ENCODE data around the gene ICOSLG. TPM values are rescaled to one million over a fixed set of nuclear protein-coding genes. Genes with fewer than 3 reads are reported as not detected.
"Not testable (repeated sequence)": the region's sequence is repeated elsewhere in the genome, so short reads cannot be mapped to it uniquely, and the experiment has no call there.

ICOSLG gene
- total RNA-seq, 2 experiments from 2014 or later, result 1.1 to 1.7 TPM

DNA sequence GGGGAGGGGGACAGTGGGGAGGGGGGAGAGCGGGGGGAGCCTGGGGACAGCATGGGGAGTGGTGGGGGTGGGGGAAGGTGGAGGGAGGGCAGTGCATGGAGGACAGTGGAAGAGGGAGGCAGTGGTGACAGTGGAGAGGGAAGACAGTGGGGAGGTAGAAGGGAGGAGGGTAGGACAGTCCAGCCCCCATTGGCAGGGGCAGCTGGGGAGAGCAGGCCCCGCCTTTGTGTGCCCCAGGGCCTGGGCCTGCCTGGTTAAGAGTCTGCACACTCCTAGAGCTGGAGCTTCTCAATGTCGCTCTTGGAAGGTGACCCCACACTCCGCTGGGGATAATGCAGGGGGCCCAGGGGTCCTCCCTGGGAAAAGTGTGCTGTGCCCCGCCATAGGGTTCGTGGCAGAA lies 15.1 kb downstream of the ICOSLG start:
- H3K36me3 Mint-ChIP-seq; CTCF ChIA-PET; H3K9me3 Mint-ChIP-seq (ENCODE audit: low read depth); H3K27ac Mint-ChIP-seq; H3K27me3 Mint-ChIP-seq; DNase-seq; ATAC-seq; H3K4me1 Mint-ChIP-seq; H3K4me3 Mint-ChIP-seq: not testable (repeated sequence)

DNA sequence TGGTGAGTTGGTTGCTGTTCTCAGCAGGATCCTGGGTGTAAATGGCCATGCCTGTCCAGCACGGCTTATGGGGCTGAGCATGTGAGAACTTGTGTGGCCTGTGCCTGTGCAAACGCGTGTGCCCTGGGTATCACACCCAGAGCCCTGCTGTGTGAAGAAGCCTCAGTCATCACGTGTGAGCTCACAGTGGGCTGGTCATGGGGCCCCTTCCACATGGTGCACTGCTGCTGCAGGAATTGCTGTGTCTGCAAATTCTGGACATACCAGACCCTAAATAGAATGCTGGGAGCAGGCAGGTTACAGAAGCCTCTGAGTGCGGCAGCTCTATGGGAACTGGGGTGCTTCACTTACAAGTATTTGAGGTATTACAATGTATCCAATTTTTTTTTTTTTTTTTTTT lies 17.4 kb downstream of the ICOSLG start:
- H3K9me3 Mint-ChIP-seq (ENCODE audit: low read depth); CTCF ChIA-PET; H3K4me3 Mint-ChIP-seq; H3K27ac Mint-ChIP-seq; H3K27me3 Mint-ChIP-seq; ATAC-seq; DNase-seq; H3K4me1 Mint-ChIP-seq; H3K36me3 Mint-ChIP-seq: not testable (repeated sequence)

DNA sequence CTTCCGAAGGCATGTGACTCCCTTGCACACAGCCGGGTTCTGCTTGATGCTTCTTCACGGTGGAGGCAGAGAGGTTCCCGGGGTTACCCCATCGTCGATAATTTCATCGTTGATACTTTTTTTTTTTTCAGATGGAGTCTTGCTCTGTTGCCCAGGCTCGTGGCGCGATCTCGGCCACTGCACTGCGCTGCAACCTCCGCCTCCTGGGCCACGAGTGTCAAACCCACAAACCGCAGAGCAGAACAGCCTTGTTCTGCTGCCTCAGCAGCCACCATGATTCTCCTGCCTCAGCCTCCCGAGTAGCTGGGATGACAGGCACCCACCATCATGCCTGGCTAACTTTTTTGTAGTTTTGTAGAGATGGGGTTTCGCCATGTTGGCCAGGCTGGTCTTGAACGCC lies 20.1 kb downstream of the ICOSLG start:
- H3K9me3 Mint-ChIP-seq (ENCODE audit: low read depth); DNase-seq; H3K4me1 Mint-ChIP-seq; H3K36me3 Mint-ChIP-seq; CTCF ChIA-PET; H3K4me3 Mint-ChIP-seq; H3K27me3 Mint-ChIP-seq; H3K27ac Mint-ChIP-seq: not testable (repeated sequence)
- ATAC-seq, result peak; percentile 64

DNA sequence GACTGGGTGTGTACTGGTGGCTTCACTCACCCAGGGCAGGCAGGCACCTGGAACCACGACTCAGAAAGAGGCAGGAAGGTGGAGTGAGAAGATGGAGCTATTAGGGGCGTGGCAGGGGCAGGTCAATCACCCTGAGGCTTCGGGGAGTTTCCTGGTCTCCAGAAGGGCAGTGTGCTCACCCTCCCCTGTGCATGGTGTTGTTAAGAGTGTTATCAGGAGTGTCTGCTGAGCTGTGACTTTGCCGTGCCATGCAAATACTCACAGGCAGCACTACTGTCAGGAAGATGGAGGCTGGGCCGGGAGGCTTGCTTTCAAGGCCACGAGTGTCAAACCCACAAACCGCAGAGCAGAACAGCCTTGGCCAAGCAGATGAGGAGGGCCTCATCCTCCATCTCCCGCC lies 22.3 kb downstream of the ICOSLG start:
- H3K4me3 Mint-ChIP-seq; H3K36me3 Mint-ChIP-seq; DNase-seq; H3K4me1 Mint-ChIP-seq; H3K9me3 Mint-ChIP-seq (ENCODE audit: low read depth); H3K27ac Mint-ChIP-seq; CTCF ChIA-PET; H3K27me3 Mint-ChIP-seq: not testable (repeated sequence)
- ATAC-seq, result peak; percentile 36

DNA sequence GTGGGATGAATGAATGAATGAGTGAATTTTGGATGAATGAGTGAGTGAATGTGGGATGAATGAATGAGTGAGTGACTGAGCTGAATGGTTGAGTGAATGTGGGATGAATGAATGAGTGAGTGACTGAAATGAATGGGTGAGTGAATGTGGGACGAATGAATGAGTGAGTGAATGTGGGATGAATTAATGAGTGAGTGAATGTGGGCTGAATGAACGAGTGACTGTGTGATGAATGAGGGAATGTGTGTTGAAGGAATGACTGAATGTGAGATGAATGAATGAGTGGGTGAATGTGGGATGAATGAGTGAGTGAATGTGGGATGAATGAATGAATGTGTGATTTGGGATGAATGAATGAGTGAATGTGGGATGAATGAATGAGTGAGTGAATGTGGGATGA lies 28.8 kb downstream of the ICOSLG start:
- not testable (repeated sequence) for ATAC-seq; H3K9me3 Mint-ChIP-seq (ENCODE audit: low read depth); H3K36me3 Mint-ChIP-seq

DNA sequence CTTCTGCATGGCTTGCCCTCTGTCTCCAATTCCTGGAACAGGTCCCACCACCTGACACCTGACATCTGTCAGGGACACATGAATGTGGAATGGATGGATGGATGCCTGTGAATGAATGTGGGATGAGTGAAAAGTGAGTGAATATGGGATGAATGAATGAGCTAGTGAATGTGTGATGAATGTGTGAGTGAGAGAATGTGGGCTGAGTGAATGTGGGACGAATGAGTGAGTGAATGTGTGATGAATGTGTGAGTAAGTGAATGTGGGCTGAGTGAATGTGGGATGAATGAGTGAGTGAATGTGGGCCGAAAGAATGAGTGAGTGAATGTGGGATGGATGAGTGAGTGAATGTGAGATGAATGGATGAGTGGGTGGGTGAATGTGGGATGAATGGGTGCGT lies 29.2 kb downstream of the ICOSLG start:
- H3K27ac Mint-ChIP-seq; H3K36me3 Mint-ChIP-seq; H3K9me3 Mint-ChIP-seq (ENCODE audit: low read depth); CTCF ChIA-PET; H3K4me3 Mint-ChIP-seq; H3K27me3 Mint-ChIP-seq; DNase-seq; H3K4me1 Mint-ChIP-seq; ATAC-seq: not testable (repeated sequence)

More for the DNA sequence above, 28.8 kb downstream of the ICOSLG start:
- DNase-seq, H3K27ac Mint-ChIP-seq, CTCF ChIA-PET, H3K27me3 Mint-ChIP-seq, H3K4me1 Mint-ChIP-seq, H3K4me3 Mint-ChIP-seq: not testable (repeated sequence)

DNA sequence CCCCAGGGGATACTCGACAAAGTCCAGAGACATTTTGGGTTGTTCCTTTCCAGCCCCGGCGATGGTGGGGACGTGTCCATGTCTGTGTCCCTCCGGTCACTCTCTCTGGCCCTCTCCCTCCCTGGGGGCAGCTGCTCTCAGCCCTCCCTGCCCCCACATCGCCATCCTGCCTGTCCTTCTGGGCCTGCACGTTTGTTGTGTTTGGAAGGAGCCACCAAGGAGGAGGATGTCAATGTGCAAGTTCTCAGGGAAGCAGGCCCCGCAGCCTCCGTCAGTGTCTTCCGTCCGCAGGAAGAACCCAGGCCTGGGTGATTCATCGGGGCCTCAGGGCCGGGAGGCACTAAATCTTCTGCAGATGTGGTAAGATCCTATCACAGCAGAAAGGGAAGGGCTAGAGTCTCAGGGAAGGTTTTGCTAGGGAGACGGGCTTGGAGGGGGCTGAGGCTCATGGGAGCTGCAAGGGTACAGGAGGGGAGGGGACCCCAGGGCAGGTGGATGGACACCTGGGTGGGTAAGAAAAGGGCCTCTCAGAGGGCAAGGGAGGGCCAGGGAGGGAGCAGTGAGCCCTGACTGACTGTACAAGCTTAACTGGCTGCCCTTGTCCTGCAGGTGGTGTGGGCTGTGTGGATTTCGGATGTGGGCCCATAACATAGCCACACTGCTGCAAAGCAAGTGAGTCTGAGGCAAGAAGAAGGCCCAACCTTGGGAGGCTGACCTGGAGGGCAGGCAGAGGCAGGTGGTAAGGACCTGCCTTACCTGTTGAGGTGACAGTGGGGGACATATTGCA lies 32.7 kb downstream of the ICOSLG start:
- H3K4me1 Mint-ChIP-seq; H3K27ac Mint-ChIP-seq; H3K9me3 Mint-ChIP-seq (ENCODE audit: low read depth); ATAC-seq; H3K36me3 Mint-ChIP-seq; CTCF ChIA-PET; DNase-seq; H3K4me3 Mint-ChIP-seq; H3K27me3 Mint-ChIP-seq: not testable (repeated sequence)

DNA sequence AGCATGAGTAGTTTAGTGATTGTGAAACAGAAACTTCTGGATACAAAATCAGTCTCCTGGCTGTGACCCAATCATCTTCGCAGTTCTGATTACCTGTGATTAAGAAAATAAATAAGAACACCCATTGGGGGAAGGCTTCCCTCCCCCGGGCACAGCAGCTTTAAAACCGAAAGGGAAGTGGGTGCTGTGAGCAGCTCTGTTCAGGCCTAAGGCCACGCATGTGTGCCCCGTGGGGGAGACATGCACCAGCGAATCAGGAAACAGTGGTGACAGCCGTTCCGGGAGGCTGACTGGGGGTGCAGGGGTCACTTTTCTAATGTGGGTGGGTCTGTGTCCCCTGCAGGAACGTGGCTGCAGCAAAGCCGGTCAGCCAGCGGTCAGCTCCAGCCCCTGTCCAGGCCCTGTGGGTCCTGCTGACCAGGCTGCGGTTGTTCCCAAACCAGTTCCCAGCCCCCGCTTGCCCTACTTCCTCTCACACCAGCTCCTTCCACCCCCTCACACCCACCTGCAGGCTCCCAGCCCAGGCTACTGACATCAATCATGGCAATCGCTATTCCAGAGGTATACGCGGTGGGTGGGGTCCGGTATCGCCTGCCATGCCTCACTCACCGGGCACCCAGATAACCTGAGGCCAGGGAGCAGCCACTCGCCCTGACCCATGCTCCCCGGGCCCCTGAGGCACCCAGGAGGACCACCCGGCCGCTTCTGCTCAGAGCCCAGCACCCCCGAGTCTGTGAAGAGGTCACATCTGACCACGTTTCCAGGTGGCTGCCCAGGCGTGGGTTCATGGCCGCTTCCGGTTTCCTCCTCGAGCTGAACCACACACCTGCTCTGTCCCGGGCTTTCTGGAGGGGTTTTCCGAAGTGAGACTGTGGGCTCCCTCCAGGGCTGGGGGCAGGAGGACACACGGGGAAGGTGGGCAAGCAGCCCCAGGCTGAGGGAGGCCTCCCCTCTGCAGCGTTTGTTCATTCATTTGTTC lies 33.8 kb downstream of the ICOSLG start:
- peak; percentile 87 for ATAC-seq
- CTCF ChIA-PET; H3K9me3 Mint-ChIP-seq (ENCODE audit: low read depth); DNase-seq; H3K4me3 Mint-ChIP-seq; H3K36me3 Mint-ChIP-seq; H3K4me1 Mint-ChIP-seq; H3K27ac Mint-ChIP-seq; H3K27me3 Mint-ChIP-seq: not testable (repeated sequence)

DNA sequence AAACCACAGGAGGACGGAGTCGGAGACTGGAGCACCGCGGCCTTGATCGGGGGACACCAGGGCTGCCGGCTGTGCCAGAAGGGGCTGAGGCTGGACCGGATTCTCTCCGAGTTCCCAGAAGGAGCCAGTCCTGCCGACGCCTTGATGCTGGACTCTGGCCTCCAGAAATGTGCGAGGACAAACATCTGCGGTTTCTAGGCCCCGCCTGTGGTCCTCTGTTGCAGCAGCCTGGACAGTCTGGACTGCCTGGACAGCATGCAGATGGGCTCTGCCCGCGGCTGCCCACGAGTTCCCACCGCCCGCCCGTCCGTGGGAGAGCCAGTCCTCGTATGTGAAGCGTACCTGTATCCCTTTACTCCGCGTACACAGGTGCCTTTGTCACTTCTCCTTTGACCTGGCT lies 34.6 kb downstream of the ICOSLG start:
- H3K27ac Mint-ChIP-seq; CTCF ChIA-PET; H3K9me3 Mint-ChIP-seq (ENCODE audit: low read depth); H3K36me3 Mint-ChIP-seq; H3K4me1 Mint-ChIP-seq; ATAC-seq; H3K4me3 Mint-ChIP-seq; H3K27me3 Mint-ChIP-seq; DNase-seq: not testable (repeated sequence)

DNA sequence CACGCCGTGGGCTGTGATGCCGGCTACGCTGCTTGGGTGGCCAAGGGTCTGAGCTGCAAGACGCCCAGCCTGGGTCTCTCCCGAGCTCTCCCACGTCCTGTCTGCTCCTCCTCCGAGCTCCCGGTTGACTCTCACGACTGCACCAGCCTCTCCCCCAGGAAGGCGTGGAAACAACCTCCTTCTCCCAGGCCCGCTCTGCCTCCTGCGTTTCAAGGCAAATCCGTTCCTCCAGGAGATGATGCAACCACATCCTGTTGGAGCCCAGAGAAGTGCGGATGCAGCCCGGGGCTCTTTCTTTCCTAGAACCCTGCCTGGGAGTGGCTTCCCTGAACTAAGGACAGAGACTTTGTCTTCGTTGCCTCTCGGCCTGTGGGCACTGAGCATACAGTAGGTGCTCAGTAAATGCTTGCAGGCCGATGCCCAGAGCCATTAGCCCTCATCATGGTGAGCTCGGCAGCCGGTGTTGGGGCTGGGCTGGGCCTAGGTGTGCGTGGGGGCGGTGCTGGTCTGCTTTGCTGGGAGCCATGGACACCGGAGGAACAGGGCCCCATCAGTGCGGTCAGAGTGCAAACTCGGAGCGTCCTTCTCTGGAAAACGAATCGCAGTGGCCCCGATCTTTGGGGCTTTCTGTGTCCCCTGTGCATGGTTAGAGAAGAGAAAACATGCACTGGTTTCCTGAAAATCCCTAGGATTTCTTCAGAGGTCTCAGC lies 38.0 kb downstream of the ICOSLG start:
- H3K36me3 Mint-ChIP-seq, H3K4me1 Mint-ChIP-seq, DNase-seq: not testable (repeated sequence)

DNA sequence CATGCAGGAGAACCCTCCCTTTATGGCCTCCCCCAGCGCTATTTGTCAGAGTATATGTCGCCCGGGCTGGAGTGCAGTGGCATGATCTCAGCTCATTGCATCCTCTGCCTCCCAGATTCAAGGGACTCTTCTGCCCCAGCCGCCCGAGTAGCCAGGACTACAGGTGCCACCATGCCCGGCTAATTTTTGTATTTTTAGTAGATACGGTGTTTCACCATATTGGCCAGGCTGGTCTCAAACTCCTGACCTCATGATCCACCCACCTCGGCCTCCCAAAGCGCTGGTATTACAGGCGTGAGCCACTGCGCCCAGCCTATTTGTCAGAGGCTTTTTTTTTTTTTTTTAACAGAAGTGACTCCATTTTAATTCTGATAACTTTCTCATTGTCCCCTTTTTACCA lies 40.7 kb downstream of the ICOSLG start:
- DNase-seq; H3K27me3 Mint-ChIP-seq; CTCF ChIA-PET; H3K4me1 Mint-ChIP-seq; H3K9me3 Mint-ChIP-seq (ENCODE audit: low read depth); ATAC-seq; H3K36me3 Mint-ChIP-seq; H3K4me3 Mint-ChIP-seq; H3K27ac Mint-ChIP-seq: not testable (repeated sequence)

More for the DNA sequence above, 38.0 kb downstream of the ICOSLG start:
- H3K9me3 Mint-ChIP-seq (ENCODE audit: low read depth); CTCF ChIA-PET; H3K27ac Mint-ChIP-seq; H3K27me3 Mint-ChIP-seq; H3K4me3 Mint-ChIP-seq; ATAC-seq: not testable (repeated sequence)

DNA sequence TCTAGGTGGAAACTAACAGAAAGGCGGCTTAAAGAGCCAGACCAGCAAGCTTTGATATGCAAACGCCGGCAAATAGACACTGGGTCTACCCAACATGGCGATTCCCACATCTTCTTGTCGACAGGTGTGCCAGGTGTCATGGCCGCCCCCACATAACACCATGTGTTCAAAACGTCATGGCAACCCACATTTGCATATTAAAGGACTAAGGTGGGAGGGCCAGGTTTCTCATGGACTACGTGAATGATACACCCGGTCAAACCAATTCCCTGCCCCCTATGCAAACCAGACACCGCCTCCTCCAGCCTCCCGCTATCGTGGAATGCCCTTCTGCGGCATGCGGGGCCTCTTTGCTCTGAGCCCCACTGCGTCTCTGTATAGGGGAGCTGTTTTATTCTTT lies 41.3 kb downstream of the ICOSLG start:
- H3K9me3 Mint-ChIP-seq (ENCODE audit: low read depth), result no peaks in the 10 kb centered on the region
- no peak for ATAC-seq
- no peaks in the 10 kb centered on the region for H3K36me3 Mint-ChIP-seq
- H3K27ac Mint-ChIP-seq, result no peak overlapping the region
- DNase-seq, result no peak
- H3K27me3 Mint-ChIP-seq, result no peaks in the 10 kb centered on the region
- H3K4me3 Mint-ChIP-seq, result no peak overlapping the region
- CTCF ChIA-PET, result no interaction called here
- H3K4me1 Mint-ChIP-seq, result peaks cover 6% of the 10 kb centered on the region

DNA sequence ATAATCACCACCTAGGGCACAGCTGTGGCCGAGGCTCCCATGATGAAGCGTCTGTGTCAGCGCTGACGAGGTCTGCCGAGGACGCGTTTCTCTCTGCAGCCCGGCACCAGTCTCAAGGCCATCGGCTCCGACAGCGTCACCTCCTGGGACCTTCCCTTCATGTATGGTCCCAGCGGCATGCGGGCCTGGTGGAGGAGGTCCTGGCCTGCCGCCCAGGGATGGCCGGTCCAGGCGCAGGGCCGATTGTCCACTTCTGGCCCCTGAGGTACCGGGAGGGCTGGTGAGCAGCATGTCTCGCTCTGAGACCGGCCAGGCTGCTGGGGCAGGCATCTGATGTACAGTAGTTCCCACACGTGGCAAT lies 43.6 kb downstream of the ICOSLG start:
- DNase-seq; H3K4me1 Mint-ChIP-seq; H3K27me3 Mint-ChIP-seq; H3K9me3 Mint-ChIP-seq (ENCODE audit: low read depth); H3K4me3 Mint-ChIP-seq; ATAC-seq; CTCF ChIA-PET; H3K36me3 Mint-ChIP-seq; H3K27ac Mint-ChIP-seq: not testable (repeated sequence)

Measured in activated CD8-positive, alpha-beta memory T cell treated with anti-CD3 and anti-CD28 coated beads, Interleukin-2, amount 10 ng/mL, durations not matched to agents 7 days and 5 days (primary cell).